HT-29 (cell line): ENCODE data around the gene COQ10B. TPM values are rescaled to one million over a fixed set of nuclear protein-coding genes. Genes with fewer than 3 reads are reported as not detected.
A peak's percentile ranks its signal among the peaks of the same experiment; 100 is the strongest.
"Not testable (repeated sequence)": the region's sequence is repeated elsewhere in the genome, so short reads cannot be mapped to it uniquely, and the experiment has no call there.

ENCODE experiments used
- DNase-seq: peaks from one replicate; pipeline ENCODE4 v3.0.0-alpha.2; 2015; ENCODE audit warnings: low spot score
- total RNA-seq: library from RNA; depleted of rRNA; stranded (reverse); fragments of >200 nt; shearing (Covaris generic); gene quantifications from 2 replicates; pipeline ENCODE4 v1.2.3, GENCODE V29; 2014; rRNA removed

The COQ10B gene
- total RNA-seq: 11.5 and 11.8 TPM in 2 replicates

GRCh38 chr2:197453123-197453913 is at the start of gene COQ10B:
TSS of gene COQ10B (plus strand) at chr2:197453552. CDS start at chr2:197453561, 9 bp downstream.
- DNase-seq: peak; percentile 98

- no peak for DNase-seq
Observed at GRCh38 chr2:197405582-197405981, 47.8 kb upstream of the COQ10B start.

GRCh38 chr2:197414039-197414438 is 39.3 kb upstream of the COQ10B start:
- no peak for DNase-seq

- no peak for DNase-seq
Observed at GRCh38 chr2:197414515-197414914, 38.8 kb upstream of the COQ10B start.

GRCh38 chr2:197416268-197416667 is 37.1 kb upstream of the COQ10B start:
- DNase-seq: no peak

GRCh38 chr2:197419438-197419837 is 33.9 kb upstream of the COQ10B start:
- DNase-seq: no peak

- DNase-seq: no peak
Observed at GRCh38 chr2:197423307-197423706, 30.0 kb upstream of the COQ10B start.

GRCh38 chr2:197425550-197425949 is 27.8 kb upstream of the COQ10B start:
- no peak for DNase-seq

GRCh38 chr2:197426723-197427603 is 26.4 kb upstream of the COQ10B start:
- no peak for DNase-seq

GRCh38 chr2:197427986-197428385 is 25.4 kb upstream of the COQ10B start:
- DNase-seq: no peak

GRCh38 chr2:197431858-197432257 is 21.5 kb upstream of the COQ10B start:
- DNase-seq: no peak

GRCh38 chr2:197432527-197432926 is 20.8 kb upstream of the COQ10B start:
- not testable (repeated sequence) for DNase-seq

- peak; percentile 35 for DNase-seq
Observed at GRCh38 chr2:197433780-197434438, 19.4 kb upstream of the COQ10B start.

- peak; percentile 98 for DNase-seq
Observed at GRCh38 chr2:197434541-197435513, 18.5 kb upstream of the COQ10B start, which contains the start of gene SF3B1. TSS of gene SF3B1 (minus strand) at chr2:197435028. CDS start at chr2:197434999, 29 bp downstream.

- DNase-seq: no peak
Observed at GRCh38 chr2:197435598-197436420, 17.5 kb upstream of the COQ10B start.

- DNase-seq: no peak
Observed at GRCh38 chr2:197437380-197437779, 16.0 kb upstream of the COQ10B start.

- DNase-seq: no peak
Observed at GRCh38 chr2:197442857-197443256, 10.5 kb upstream of the COQ10B start.

GRCh38 chr2:197445746-197446145 is 7.6 kb upstream of the COQ10B start:
- no peak for DNase-seq

- no peak for DNase-seq
Observed at GRCh38 chr2:197446844-197447243, 6.5 kb upstream of the COQ10B start.

GRCh38 chr2:197450465-197450864 is 2.9 kb upstream of the COQ10B start:
- no peak for DNase-seq
